Spleen (tissue), 11 donors: ENCODE results near the gene TSPO. TPM values are rescaled to one million over a fixed set of nuclear protein-coding genes. Genes with fewer than 3 reads are reported as not detected.

Experiments used
- DNase-seq: peaks from one replicate; pipeline ENCODE4 v3.0.0-alpha.2; 2020
- H3K27ac ChIP-seq, 8 donors: fragments of 200-600 bp; sonication (generic) in 7 of 8; 1 replicate in 4 of 8; 2 replicates in 4 of 8; pipeline versions ENCODE4 v1.5.0 to v1.8.0; 2016 to 2021; ENCODE audit warnings: inconsistent platforms in 4 of 8, mild to moderate bottlenecking in 4 of 8, moderate library complexity in 1 of 8
- H3K27me3 ChIP-seq, 7 donors: fragments of 200-600 bp; sonication (generic) in 6 of 7; replicated peaks in 1 of 7; 1 replicate in 4 of 7; 2 replicates in 3 of 7; pipeline versions ENCODE4 v1.5.0 to v1.8.0; 2016 to 2021; ENCODE audit warnings: inconsistent platforms in 3 of 7, mild to moderate bottlenecking in 1 of 7
- H3K36me3 ChIP-seq, 6 donors: fragments of 200-600 bp; sonication (generic) in 5 of 6; 1 replicate in 4 of 6; 2 replicates in 2 of 6; pipeline versions ENCODE4 v1.5.0 to v1.8.0; 2016 to 2021; ENCODE audit warnings: inconsistent platforms in 2 of 6
- H3K4me1 ChIP-seq, 6 donors: fragments of 200-600 bp; sonication (generic) in 5 of 6; 1 replicate in 3 of 6; 2 replicates in 3 of 6; pipeline versions ENCODE4 v1.5.0 to v1.8.0; 2016 to 2021; ENCODE audit warnings: inconsistent platforms in 3 of 6
- H3K4me3 ChIP-seq, 8 donors: fragments of 200-600 bp; sonication (generic) in 7 of 8; 1 replicate in 4 of 8; 2 replicates in 4 of 8; pipeline versions ENCODE4 v1.5.0 to v1.8.0; 2016 to 2021; ENCODE audit warnings: inconsistent platforms in 4 of 8, mild to moderate bottlenecking in 4 of 8, moderate library complexity in 2 of 8
- H3K9me3 ChIP-seq, 8 donors: fragments of 200-600 bp; sonication (generic) in 7 of 8; 1 replicate in 4 of 8; 2 replicates in 4 of 8; pipeline versions ENCODE4 v1.5.0 to v1.8.0; 2016 to 2021; ENCODE audit warnings: inconsistent platforms in 4 of 8
- POLR2A ChIP-seq, 3 donors: fragments of 450-650 bp; IDR thresholded peaks; one replicate each; pipeline ENCODE4 v1.5.1; 2017; ENCODE audit warnings: antibody characterized with exemption in 3 of 3, mild to moderate bottlenecking in 1 of 3
- POLR2AphosphoS5 ChIP-seq, 3 donors: sonication (generic); formaldehyde crosslinking; IDR thresholded peaks; one replicate each; pipeline ENCODE4 v1.5.1; 2017; ENCODE audit warnings: antibody characterized with exemption in 3 of 3
- WGBS, 5 donors: extraction: QIAGEN DNeasy Blood & Tissue Kit in 3 of 5; methylation state at CpG; one replicate each; pipeline versions ENCODE4 v1.1.5 to v1.1.7; 2013 to 2018; 5-methylcytosine and 5-hydroxymethylcytosine counted together
- intact Hi-C: fragments of 100-400 bp; cut with DNase I; formaldehyde crosslinking; loops from one replicate; pipeline ENCODE4 v1.15.0; 2023; ENCODE audit warnings: low total_unique reads
- polyA plus RNA-seq, 3 donors: library from polyadenylated mRNA; stranded (reverse); fragments of 200-250 nt; gene quantifications; one replicate each; pipeline ENCODE4 v1.2.1, GENCODE V29; 2013
- total RNA-seq, 7 donors: library from RNA; depleted of rRNA in 3 of 7; stranded (reverse); fragments of >200 nt in 3 of 7; fragmentation: NEBNext Ultra II Directional in 4 of 7; extraction: Animal tissue kit (Norgen Biotek cat#: 25700) in 4 of 7; gene quantifications; one replicate each; pipeline versions ENCODE4 v1.1.0 to v1.2.1, GENCODE V29; 2016 to 2021
- TF ChIP-seq, protein P1 (sequence below), 11 experiments: fragments of 200-600 bp in 7 of 11; fragments of 450-650 bp in 4 of 11; sonication (generic) in 4 of 11; IDR thresholded peaks in 8 of 11; conservative IDR thresholded peaks in 3 of 11; 1 replicate in 7 of 11; 2 replicates in 4 of 11; pipeline versions ENCODE4 v1.4.0 to v1.8.0; 2016 to 2021; ENCODE audit warnings: antibody characterized with exemption in 11 of 11, inconsistent platforms in 4 of 11, mild to moderate bottlenecking in 1 of 11
- donor health status: healthy with polysubstance abuse.
- donor health status: DM: no; HTN: no; CAD: no; lungs with moderate emphysema.
- donor health status: DM: no; HTN: no; CAD: no.
- donor health status: Bipolar disorder and iron deficiency.
- donor health status: healthy.
- donor health status: DM: no; HTN: no; CAD: no.
- donor health status: DM: yes; HTN: yes; CAD: no.

The TSPO gene
- total and polyA plus RNA-seq, 10 donors = 90.1 to 596 (median 152) TPM

DNA sequence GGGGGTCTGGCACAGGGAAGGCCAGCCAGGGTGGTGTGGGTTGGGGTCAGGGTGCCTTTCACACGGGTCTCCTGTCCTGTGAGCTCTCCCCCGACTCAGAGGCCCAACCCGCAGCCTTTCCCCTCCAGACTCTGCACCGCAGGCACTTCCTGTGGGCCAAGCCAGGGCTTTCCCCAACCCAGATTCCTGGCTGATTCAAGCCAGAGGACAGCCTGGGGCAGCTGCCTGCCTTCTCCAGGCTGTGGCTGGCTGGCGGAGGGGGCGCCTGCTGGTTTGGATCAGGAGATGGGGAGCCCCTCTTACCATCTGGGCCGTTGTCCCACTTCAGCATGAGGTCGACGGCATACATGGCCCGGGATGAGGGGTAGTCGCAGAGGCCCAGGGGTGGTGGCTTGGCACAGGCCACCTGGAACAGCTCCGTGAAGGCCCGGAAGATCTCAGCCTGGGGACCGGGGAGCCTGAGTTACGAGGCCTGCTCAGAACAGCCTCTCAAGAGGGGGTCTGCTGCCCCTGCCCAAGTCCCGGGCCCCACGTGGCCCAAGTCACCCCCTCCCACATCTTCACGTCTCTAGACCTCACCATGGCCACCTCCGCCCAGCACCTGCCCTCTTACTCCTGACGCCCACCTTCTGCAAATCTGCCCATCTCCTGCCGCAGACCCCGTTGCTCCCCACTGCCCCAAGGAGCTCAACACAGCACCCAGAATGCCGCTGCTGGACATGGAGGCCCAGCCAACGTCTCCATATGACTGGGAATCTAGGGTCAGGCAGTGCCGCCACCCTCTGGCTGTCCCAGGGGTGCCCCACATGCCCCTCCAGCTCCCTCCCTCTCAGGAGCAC, 17.3 kb downstream of the TSPO start:
- Histone ChIP-seq H3K4me3 (no peak overlapping the region), H3K4me1 (peaks cover 0 to 30% (median 11%) of the 10 kb centered on the region in 6 donors), H3K27ac (peak overlapping the region in 1 of 8 donors; percentile 11), H3K36me3 (peaks cover 0 to 82% (median 52%) of the 10 kb centered on the region in 6 donors), H3K27me3 (no peaks in the 10 kb centered on the region), H3K9me3 (no peaks in the 10 kb centered on the region)
- DNase-seq = no peak
- intact Hi-C loops = no loop called here
- WGBS, 5 donors = 75 to 89% (median 83%) methylated on average over 21 to 25 of the region's 25 CpGs
- TF ChIP-seq, protein P1, sequence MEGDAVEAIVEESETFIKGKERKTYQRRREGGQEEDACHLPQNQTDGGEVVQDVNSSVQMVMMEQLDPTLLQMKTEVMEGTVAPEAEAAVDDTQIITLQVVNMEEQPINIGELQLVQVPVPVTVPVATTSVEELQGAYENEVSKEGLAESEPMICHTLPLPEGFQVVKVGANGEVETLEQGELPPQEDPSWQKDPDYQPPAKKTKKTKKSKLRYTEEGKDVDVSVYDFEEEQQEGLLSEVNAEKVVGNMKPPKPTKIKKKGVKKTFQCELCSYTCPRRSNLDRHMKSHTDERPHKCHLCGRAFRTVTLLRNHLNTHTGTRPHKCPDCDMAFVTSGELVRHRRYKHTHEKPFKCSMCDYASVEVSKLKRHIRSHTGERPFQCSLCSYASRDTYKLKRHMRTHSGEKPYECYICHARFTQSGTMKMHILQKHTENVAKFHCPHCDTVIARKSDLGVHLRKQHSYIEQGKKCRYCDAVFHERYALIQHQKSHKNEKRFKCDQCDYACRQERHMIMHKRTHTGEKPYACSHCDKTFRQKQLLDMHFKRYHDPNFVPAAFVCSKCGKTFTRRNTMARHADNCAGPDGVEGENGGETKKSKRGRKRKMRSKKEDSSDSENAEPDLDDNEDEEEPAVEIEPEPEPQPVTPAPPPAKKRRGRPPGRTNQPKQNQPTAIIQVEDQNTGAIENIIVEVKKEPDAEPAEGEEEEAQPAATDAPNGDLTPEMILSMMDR (IDR thresholded peaks at IDR 0.05 in 8 of 11, conservative IDR thresholded peaks at IDR 0.05 in 3 of 11) = no peak
- TF ChIP-seq POLR2AphosphoS5 (IDR thresholded peaks at IDR 0.05) = no peak
- no peak for TF ChIP-seq POLR2A (IDR thresholded peaks at IDR 0.05)

DNA sequence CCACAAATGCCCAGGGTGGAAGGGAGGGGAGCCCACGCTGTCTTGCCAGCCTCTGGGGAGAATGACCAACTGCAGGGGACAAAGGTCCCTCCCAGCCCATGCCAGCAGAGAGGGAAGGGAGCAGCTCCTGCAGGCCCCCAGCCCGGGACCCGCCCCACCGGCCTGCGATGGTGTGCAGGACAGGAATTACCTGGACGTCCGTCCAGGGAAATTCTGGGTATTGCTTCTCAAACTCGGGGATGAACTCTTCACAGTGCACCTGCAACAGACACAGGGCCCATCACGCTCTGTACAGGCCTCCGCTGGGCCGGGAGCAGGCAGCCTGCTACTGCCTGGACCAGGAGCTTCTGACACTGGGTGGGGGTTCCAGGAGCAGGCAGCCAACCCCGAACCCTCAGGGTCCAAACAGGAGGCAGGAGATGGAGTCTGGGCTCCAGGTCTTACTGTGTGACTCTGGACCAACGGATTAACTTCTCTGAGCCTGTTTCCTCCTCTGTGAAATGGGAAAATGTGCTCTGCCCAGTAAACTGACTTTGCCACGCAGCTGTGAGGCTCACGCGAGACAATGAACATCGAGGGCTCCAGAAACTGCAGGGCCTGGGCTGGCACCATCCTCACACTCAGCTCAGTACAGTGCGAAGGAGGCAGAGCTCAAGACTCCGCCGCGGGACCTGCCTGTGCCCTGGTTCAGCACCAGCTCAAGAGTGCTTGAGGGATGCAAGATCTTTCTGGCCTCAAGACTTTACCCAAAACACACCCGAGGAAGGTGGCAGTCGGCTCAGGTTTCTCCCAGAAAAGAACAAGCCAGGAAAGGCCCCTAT, 18.2 kb downstream of the TSPO start:
- intact Hi-C loops = no loop called here
- DNase-seq = no peak
- WGBS, 5 donors = 91 to 96% (median 94%) methylated on average over 19 to 23 of the region's 23 CpGs

DNA sequence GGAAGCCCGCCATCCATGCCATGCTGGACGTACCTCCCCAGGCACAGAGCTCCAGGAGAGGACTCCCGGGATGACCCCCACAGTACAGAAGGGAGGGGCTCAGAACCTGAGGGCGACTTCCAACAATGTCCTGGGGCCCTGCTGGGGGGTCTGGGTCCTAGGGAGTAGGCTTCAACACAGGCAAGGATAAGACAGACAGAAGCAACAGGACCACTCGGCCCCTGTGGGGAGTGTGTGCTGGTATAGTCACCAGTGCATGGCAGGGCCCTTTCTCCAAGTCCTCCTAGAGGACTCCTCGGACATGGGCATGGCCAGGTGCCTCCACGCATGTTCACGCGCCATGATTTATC, 18.7 kb downstream of the TSPO start:
- intact Hi-C loops = no loop called here
- H3K27ac ChIP-seq = no peak overlapping the region
- TF ChIP-seq POLR2A (IDR thresholded peaks at IDR 0.05) (no peak), POLR2AphosphoS5 (IDR thresholded peaks at IDR 0.05) (no peak)
- TF ChIP-seq, protein P1 (IDR thresholded peaks at IDR 0.05 in 8 of 11, conservative IDR thresholded peaks at IDR 0.05 in 3 of 11) = no peak
- WGBS, 5 donors = 87 to 97% (median 95%) methylated on average over 6 to 9 of the region's 9 CpGs
- no peaks in the 10 kb centered on the region for H3K27me3 ChIP-seq
- no peaks in the 10 kb centered on the region for H3K9me3 ChIP-seq
- H3K4me3 ChIP-seq = no peak overlapping the region
- H3K4me1 ChIP-seq = peaks cover 0 to 16% (median 3%) of the 10 kb centered on the region in 6 donors
- H3K36me3 ChIP-seq = peaks cover 0 to 95% (median 66%) of the 10 kb centered on the region in 6 donors
- DNase-seq = no peak

More for the DNA sequence above, 18.2 kb downstream of the TSPO start:
- Histone ChIP-seq H3K4me1 (peaks cover 0 to 22% (median 6%) of the 10 kb centered on the region in 6 donors), H3K27me3 (no peaks in the 10 kb centered on the region), H3K4me3 (no peak overlapping the region), H3K27ac (no peak overlapping the region), H3K36me3 (peaks cover 0 to 89% (median 60%) of the 10 kb centered on the region in 6 donors), H3K9me3 (no peaks in the 10 kb centered on the region)
- peak in 1 of 3 donors; percentile 8 for TF ChIP-seq POLR2AphosphoS5 (IDR thresholded peaks at IDR 0.05)
- TF ChIP-seq, protein P1 (IDR thresholded peaks at IDR 0.05 in 8 of 11, conservative IDR thresholded peaks at IDR 0.05 in 3 of 11) = no peak
